Measurements from ENCODE around the gene TEC. TPM values are rescaled to one million over a fixed set of nuclear protein-coding genes. Genes with fewer than 3 reads are reported as not detected.

The TEC gene
- total RNA-seq, 1 donor from 2014 or later = 7.7 TPM

DNA sequence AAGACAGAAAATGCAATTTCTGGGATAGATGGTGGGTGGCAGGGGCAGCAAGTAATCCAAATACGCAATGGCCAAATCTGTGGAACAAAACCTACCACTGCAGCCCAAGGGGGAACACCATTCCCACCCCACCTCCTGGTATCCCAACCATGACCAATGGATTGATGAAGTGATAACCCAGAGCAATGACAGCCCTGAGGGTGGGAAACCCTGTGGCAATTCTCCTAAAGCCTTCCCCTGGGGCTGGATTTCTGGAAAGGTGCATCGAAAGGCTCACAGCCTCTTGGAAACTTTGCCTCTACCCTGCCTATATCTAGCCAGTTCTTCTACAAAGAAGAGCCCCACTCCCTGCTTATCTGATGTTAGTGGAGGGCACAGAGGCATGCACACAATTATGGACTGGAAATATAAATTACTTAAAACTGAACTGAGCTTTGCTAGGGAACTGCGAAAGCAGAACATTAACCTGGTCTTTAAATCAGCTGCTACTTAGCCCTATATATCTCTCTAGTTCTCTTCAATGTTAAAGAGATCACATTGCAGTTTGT is 75.6 kb downstream of the TEC start:
- intact Hi-C loops (cut with DNase I) = no loop called here
- no peak for ATAC-seq
- H3K27ac ChIP-seq = no peak overlapping the region

GRCh38 chr4:48193096-48193836 is 76.4 kb downstream of the TEC start:
- Histone ChIP-seq H3K27ac (no peak overlapping the region), H3K4me1 (peaks cover 4% of the 10 kb centered on the region), H3K36me3 (no peaks in the 10 kb centered on the region), H3K4me3 (no peak overlapping the region), H3K9me3 (no peaks in the 10 kb centered on the region), H3K27me3 (no peaks in the 10 kb centered on the region)
- ATAC-seq (peak; percentile 25), DNase-seq (no peak)
- TF ChIP-seq, protein P1, sequence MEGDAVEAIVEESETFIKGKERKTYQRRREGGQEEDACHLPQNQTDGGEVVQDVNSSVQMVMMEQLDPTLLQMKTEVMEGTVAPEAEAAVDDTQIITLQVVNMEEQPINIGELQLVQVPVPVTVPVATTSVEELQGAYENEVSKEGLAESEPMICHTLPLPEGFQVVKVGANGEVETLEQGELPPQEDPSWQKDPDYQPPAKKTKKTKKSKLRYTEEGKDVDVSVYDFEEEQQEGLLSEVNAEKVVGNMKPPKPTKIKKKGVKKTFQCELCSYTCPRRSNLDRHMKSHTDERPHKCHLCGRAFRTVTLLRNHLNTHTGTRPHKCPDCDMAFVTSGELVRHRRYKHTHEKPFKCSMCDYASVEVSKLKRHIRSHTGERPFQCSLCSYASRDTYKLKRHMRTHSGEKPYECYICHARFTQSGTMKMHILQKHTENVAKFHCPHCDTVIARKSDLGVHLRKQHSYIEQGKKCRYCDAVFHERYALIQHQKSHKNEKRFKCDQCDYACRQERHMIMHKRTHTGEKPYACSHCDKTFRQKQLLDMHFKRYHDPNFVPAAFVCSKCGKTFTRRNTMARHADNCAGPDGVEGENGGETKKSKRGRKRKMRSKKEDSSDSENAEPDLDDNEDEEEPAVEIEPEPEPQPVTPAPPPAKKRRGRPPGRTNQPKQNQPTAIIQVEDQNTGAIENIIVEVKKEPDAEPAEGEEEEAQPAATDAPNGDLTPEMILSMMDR (IDR thresholded peaks at IDR 0.05) = no peak
- intact Hi-C loops (cut with DNase I) = no loop called here

More for the DNA sequence above, 75.6 kb downstream of the TEC start:
- TF ChIP-seq, protein P1 (IDR thresholded peaks at IDR 0.05) = no peak
- no peak for DNase-seq
- Histone ChIP-seq H3K27me3 (no peaks in the 10 kb centered on the region), H3K36me3 (no peaks in the 10 kb centered on the region), H3K4me1 (peaks cover 4% of the 10 kb centered on the region), H3K9me3 (no peaks in the 10 kb centered on the region), H3K4me3 (no peak overlapping the region)

- intact Hi-C loops (cut with DNase I) = no loop called here
- DNase-seq (no peak), ATAC-seq (no peak)
- Histone ChIP-seq H3K27me3 (no peaks in the 10 kb centered on the region), H3K9me3 (no peaks in the 10 kb centered on the region), H3K27ac (no peak overlapping the region), H3K4me1 (peaks cover 4% of the 10 kb centered on the region), H3K36me3 (no peaks in the 10 kb centered on the region), H3K4me3 (no peak overlapping the region)
- TF ChIP-seq, protein P1 (IDR thresholded peaks at IDR 0.05) = no peak
Observed at GRCh38 chr4:48191758-48192157, 77.9 kb downstream of the TEC start.

DNA sequence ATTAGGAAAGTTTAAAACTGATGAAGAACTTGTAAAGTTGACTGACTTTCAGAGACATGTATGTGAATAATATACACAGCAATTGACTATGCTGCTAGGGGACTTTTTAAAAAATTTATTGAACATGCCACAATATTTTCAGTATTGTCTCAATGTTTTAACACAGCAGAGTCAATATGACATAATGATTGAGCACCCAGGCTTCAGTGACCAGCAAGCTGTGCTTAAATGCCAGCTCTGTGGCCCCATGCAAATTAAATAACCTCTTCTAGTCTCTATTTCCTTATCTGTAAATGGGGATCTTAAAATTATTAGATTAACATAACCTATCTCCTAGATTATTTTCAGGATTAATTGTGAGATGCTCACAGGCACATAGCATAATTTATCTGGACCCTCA is 78.8 kb downstream of the TEC start:
- H3K4me3 ChIP-seq = no peak overlapping the region
- DNase-seq = no peak
- peaks cover 4% of the 10 kb centered on the region for H3K4me1 ChIP-seq
- ATAC-seq = no peak
- no peaks in the 10 kb centered on the region for H3K27me3 ChIP-seq
- no peaks in the 10 kb centered on the region for H3K36me3 ChIP-seq
- intact Hi-C loops (cut with DNase I) = no loop called here
- no peaks in the 10 kb centered on the region for H3K9me3 ChIP-seq
- no peak overlapping the region for H3K27ac ChIP-seq
- TF ChIP-seq, protein P1 (IDR thresholded peaks at IDR 0.05) = no peak

- Histone ChIP-seq H3K27me3 (no peaks in the 10 kb centered on the region), H3K9me3 (no peaks in the 10 kb centered on the region), H3K36me3 (no peaks in the 10 kb centered on the region), H3K27ac (no peak overlapping the region), H3K4me3 (no peak overlapping the region), H3K4me1 (no peaks in the 10 kb centered on the region)
- intact Hi-C loops (cut with DNase I) = no loop called here
- ATAC-seq = no peak
- DNase-seq = no peak
- TF ChIP-seq, protein P1 (IDR thresholded peaks at IDR 0.05) = no peak
Observed at GRCh38 chr4:48189731-48190130, 79.9 kb downstream of the TEC start.

Measured in upper lobe of right lung (tissue), 1 donor.